Epithelial cell of esophagus (primary cell): ENCODE data around the gene TRIM61.
"Not testable (repeated sequence)": the region's sequence is repeated elsewhere in the genome, so short reads cannot be mapped to it uniquely, and the experiment has no call there.

Experiments
- DNase-seq: peaks from one replicate; pipeline ENCODE4 v3.0.0; 2010; ENCODE audit warnings: low read depth
- H3K4me3 ChIP-seq: 2 replicates; pipeline ENCODE4 v1.5.1; 2011; ENCODE audit warnings: mild to moderate bottlenecking, low read length, control low read depth
- CTCF ChIP-seq: IDR thresholded peaks from 2 replicates; pipeline ENCODE4 v1.5.1; 2011; ENCODE audit warnings: low read depth, mild to moderate bottlenecking, low read length, control low read depth, inconsistent platforms; ENCODE audit not compliant: insufficient read depth; ENCODE audit errors: missing control alignments

TRIM61 gene

GRCh38 chr4:164989471-164989870 is 12.0 kb upstream of the TRIM61 start:
- H3K4me3 ChIP-seq, result no peak overlapping the region
- no peak for DNase-seq
- TF ChIP-seq CTCF, result no peak

GRCh38 chr4:164971929-164972328 is 5.5 kb downstream of the TRIM61 start:
- DNase-seq, H3K4me3 ChIP-seq: not testable (repeated sequence)

- H3K4me3 ChIP-seq, result no peak overlapping the region
- TF ChIP-seq CTCF, result no peak
- peak; percentile 45 for DNase-seq
Measured at GRCh38 chr4:164959896-164960295, 17.6 kb downstream of the TRIM61 start.

GRCh38 chr4:164959421-164959820 is 18.0 kb downstream of the TRIM61 start:
- DNase-seq, H3K4me3 ChIP-seq: not testable (repeated sequence)

- TF ChIP-seq CTCF, result no peak
- peak; percentile 76 for DNase-seq
- H3K4me3 ChIP-seq, result peak overlapping the region; percentile 78
Measured at GRCh38 chr4:164956766-164957643, 20.5 kb downstream of the TRIM61 start.

GRCh38 chr4:164955107-164955805 is 22.2 kb downstream of the TRIM61 start:
- DNase-seq, result no peak
- no peak for TF ChIP-seq CTCF
- no peak overlapping the region for H3K4me3 ChIP-seq

- no peak overlapping the region for H3K4me3 ChIP-seq
- TF ChIP-seq CTCF, result no peak
- DNase-seq, result no peak
Measured at GRCh38 chr4:164952551-164952950, 24.9 kb downstream of the TRIM61 start.
